Endothelial cell of umbilical vein (primary cell): ENCODE data around the gene HINT2. TPM values are rescaled to one million over a fixed set of nuclear protein-coding genes. Genes with fewer than 3 reads are reported as not detected.

ENCODE experiments used
- BruUV-seq: library from RNA; stranded (reverse); fragments of 400-500 nt; replicated peaks from 2 replicates; lab custom pipeline; 2021; lab: Mats Ljungman, UMichigan
- CTCF ChIA-PET: fragments of 300-600, 350-600 bp; sonication (Branson Sonifier 250); formaldehyde crosslinking; loops from one replicate; lab custom pipeline; 2021; ENCODE audit warnings: antibody characterized with exemption, inconsistent platforms; lab: Charles Lee
- POLR2A ChIA-PET: fragments of 300-600, 350-600 bp; sonication (Branson Sonifier 250); formaldehyde crosslinking; loops from one replicate; lab custom pipeline; 2021; ENCODE audit warnings: antibody characterized with exemption, inconsistent platforms; lab: Charles Lee
- DNase-seq: peaks from one replicate; pipeline ENCODE4 v3.0.0-alpha.2; 2011; ENCODE audit warnings: low read depth, low spot score
- FAIRE-seq: peaks from 2 replicates; lab custom pipeline; 2011; peaks lifted over from hg19 to GRCh38; lab: Jason Lieb, UNC
- H2AFZ ChIP-seq: 2 replicates; pipeline ENCODE4 v1.6.0; 2012; ENCODE audit warnings: low read depth, low read length, control low read depth, inconsistent platforms
- H3K27ac ChIP-seq: 2 replicates; pipeline ENCODE4 v1.5.1; 2011; ENCODE audit warnings: low read depth, mild to moderate bottlenecking, control low read depth, low read length, moderate library complexity; ENCODE audit not compliant: insufficient read depth
- H3K27me3 ChIP-seq, 2 experiments: 2 replicates each; pipeline versions ENCODE4 v1.6.0 to v1.6.1; 2011; ENCODE audit warnings: low read length in 2 of 2, mixed read lengths in 1 of 2; ENCODE audit not compliant: control insufficient read depth in 2 of 2, insufficient read depth in 2 of 2
- H3K36me3 ChIP-seq, 2 experiments: 2 replicates in 1 of 2; 3 replicates in 1 of 2; pipeline ENCODE4 v1.5.1; 2011; ENCODE audit warnings: low read length in 2 of 2, mild to moderate bottlenecking in 1 of 2, moderate library complexity in 1 of 2; ENCODE audit not compliant: control insufficient read depth in 2 of 2, insufficient read depth in 2 of 2; ENCODE audit errors: extremely low read depth in 1 of 2
- H3K4me1 ChIP-seq: 3 replicates; pipeline ENCODE4 v1.5.1; 2011; ENCODE audit warnings: mild to moderate bottlenecking, low read length; ENCODE audit not compliant: control insufficient read depth, insufficient read depth; ENCODE audit errors: extremely low read depth
- H3K4me2 ChIP-seq: 2 replicates; pipeline ENCODE4 v1.6.1; 2011; ENCODE audit warnings: low read length, control low read depth, mixed read lengths; ENCODE audit not compliant: insufficient read depth
- H3K4me3 ChIP-seq, 3 experiments: fragments of 200-600 bp in 1 of 3; sonication (generic), shearing (Covaris generic) in 1 of 3; replicated peaks in 1 of 3; 2 replicates each; pipeline ENCODE4 v1.5.1; 2011 to 2016; ENCODE audit warnings: control low read depth in 3 of 3, low read length in 3 of 3, mild to moderate bottlenecking in 2 of 3, inconsistent platforms in 1 of 3, low read depth in 1 of 3, moderate library complexity in 1 of 3; ENCODE audit not compliant: insufficient read depth in 1 of 3
- H3K79me2 ChIP-seq: 2 replicates; pipeline ENCODE4 v1.6.0; 2012; ENCODE audit warnings: low read length, inconsistent platforms; ENCODE audit not compliant: control insufficient read depth, insufficient read depth
- H3K9ac ChIP-seq: replicated peaks from 2 replicates; pipeline ENCODE3; 2011; ENCODE audit warnings: low read length, control low read depth; ENCODE audit not compliant: insufficient read depth; ENCODE audit errors: extremely low read depth
- H3K9me1 ChIP-seq: replicated peaks from 3 replicates; pipeline ENCODE4 v1.6.0; 2011; ENCODE audit warnings: mild to moderate bottlenecking, low read length; ENCODE audit not compliant: control insufficient read depth, insufficient read depth; ENCODE audit errors: extremely low read depth
- H3K9me3 ChIP-seq: replicated peaks from 2 replicates; pipeline ENCODE4 v1.5.1; 2012; ENCODE audit warnings: low read length, inconsistent platforms; ENCODE audit not compliant: control insufficient read depth, insufficient read depth
- H4K20me1 ChIP-seq: replicated peaks from 2 replicates; pipeline ENCODE3; 2011; ENCODE audit warnings: mild to moderate bottlenecking, low read length; ENCODE audit not compliant: control insufficient read depth, insufficient read depth; ENCODE audit errors: extremely low read depth
- CTCF ChIP-seq, 2 donors: IDR thresholded peaks; 1 replicate in 1 of 2; 2 replicates in 1 of 2; pipeline ENCODE4 v1.5.1; 2011; ENCODE audit warnings: low read length in 2 of 2, mild to moderate bottlenecking in 2 of 2, moderate library complexity in 2 of 2, control low read depth in 1 of 2, inconsistent platforms in 1 of 2, low read depth in 1 of 2; ENCODE audit not compliant: insufficient read depth in 1 of 2; ENCODE audit errors: extremely low read depth in 1 of 2
- EZH2 ChIP-seq: IDR thresholded peaks from 2 replicates; pipeline ENCODE4 v1.6.1; 2012; ENCODE audit warnings: borderline replicate concordance, low read depth, mild to moderate bottlenecking, moderate library complexity, low read length, inconsistent platforms; ENCODE audit not compliant: severe bottlenecking
- FOS ChIP-seq: IDR thresholded peaks from 2 replicates; pipeline ENCODE4 v1.6.1; 2011; ENCODE audit warnings: mild to moderate bottlenecking, low read length, moderate library complexity, borderline replicate concordance; ENCODE audit not compliant: insufficient read depth
- GATA2 ChIP-seq: IDR thresholded peaks from 2 replicates; pipeline ENCODE4 v1.7.0; 2011; ENCODE audit warnings: low read depth, mild to moderate bottlenecking, moderate library complexity, mixed read lengths, low read length; ENCODE audit not compliant: insufficient read length, insufficient read depth
- JUN ChIP-seq: IDR thresholded peaks from 2 replicates; pipeline ENCODE4 v1.6.1; 2011; ENCODE audit warnings: borderline replicate concordance, low read depth; ENCODE audit not compliant: insufficient read length, insufficient read depth
- MAX ChIP-seq: IDR thresholded peaks from 2 replicates; pipeline ENCODE4 v1.6.1; 2011; ENCODE audit not compliant: insufficient read depth, insufficient read length
- MYC ChIP-seq: IDR thresholded peaks from one replicate; pipeline ENCODE4 v1.6.1; 2011; ENCODE audit warnings: mild to moderate bottlenecking, low read depth, low read length
- POLR2A ChIP-seq: IDR thresholded peaks from 2 replicates; pipeline ENCODE4 v1.6.1; 2012; ENCODE audit warnings: low read depth, mild to moderate bottlenecking, control low read depth, low read length
- POLR2AphosphoS5 ChIP-seq: IDR thresholded peaks from 2 replicates; pipeline ENCODE4 v1.6.1; 2012; ENCODE audit warnings: low read depth, mild to moderate bottlenecking, control low read depth, low read length, moderate library complexity; ENCODE audit not compliant: insufficient read depth
- dilution Hi-C: fragments of 300-500 bp; cut with MboI; formaldehyde crosslinking; loops from one replicate; pipeline ENCODE4 v1.15.0; 2019; ENCODE audit warnings: low sequenced_read_pairs; ENCODE audit not compliant: extremely low pct_ligation_motif_present
- intact Hi-C: fragments of 100-400 bp; cut with micrococcal nuclease; formaldehyde crosslinking; loops from one replicate; pipeline ENCODE4 v1.10.0; 2022
- polyA plus RNA-seq, 4 experiments: library from polyadenylated mRNA; depleted of rRNA in 3 of 4; stranded (reverse) in 3 of 4; unstranded in 1 of 4; fragments of >200 nt; gene quantifications; 2 replicates each; pipeline versions ENCODE4 v1.2.1 to v1.2.3, GENCODE V29; 2011 to 2012; ENCODE audit warnings: missing spikeins in 1 of 4
- total RNA-seq: library from RNA; stranded (reverse); gene quantifications from 2 replicates; pipeline ENCODE4 v1.2.3, GENCODE V29; 2021

Gene HINT2
- total and polyA plus RNA-seq, 2 donors (not counting 3 experiments of a cell fraction or from before 2014, with no cell fraction given), result 27.2 to 42.1 TPM

- no peaks in the 10 kb centered on the region for H3K9me3 ChIP-seq
- no peak for TF ChIP-seq FOS
- TF ChIP-seq MYC, result no peak
- TF ChIP-seq JUN, result no peak
- no peak for TF ChIP-seq GATA2
- no peak for TF ChIP-seq MAX
- no peak for TF ChIP-seq POLR2AphosphoS5
- TF ChIP-seq EZH2, result no peak
- TF ChIP-seq POLR2A, result no peak
- TF ChIP-seq CTCF (IDR thresholded peaks at IDR 0.05; ENCODE audit: extremely low read depth in 1 of 2, insufficient read depth in 1 of 2, low read depth in 1 of 2, low read length in 2 of 2), result no peak
- no peak overlapping the region for H3K4me2 ChIP-seq
- peaks cover 7% of the 10 kb centered on the region for H3K79me2 ChIP-seq
- FAIRE-seq, result no peak
- no peaks in the 10 kb centered on the region for H4K20me1 ChIP-seq
- intact Hi-C loops, result no loop called here
- H2AFZ ChIP-seq, result no peak overlapping the region
- no peaks in the 10 kb centered on the region for H3K9me1 ChIP-seq
- H3K9ac ChIP-seq, result no peak overlapping the region
- POLR2A ChIA-PET, result interaction anchor here (2.5 kb wide), 1 partner anchor 41 kb away, joined by 9 read pairs; the partner anchor contains the start of genes GBA2 and RGP1
- H3K27ac ChIP-seq, result no peak overlapping the region
- no peak for DNase-seq
- H3K4me3 ChIP-seq, result no peak overlapping the region
- H3K4me1 ChIP-seq, result peaks cover 22% of the 10 kb centered on the region
- BruUV-seq, result no TSS peak
- CTCF ChIA-PET, result interaction anchor here (0.7 to 6.5 kb wide), 53 partner anchors 9 to 377 kb away, joined by 3 to 277 read pairs (median 10); partner anchors contain the start of genes CREB3, FAM221B, GBA2 and HINT2
- no peaks in the 10 kb centered on the region for H3K27me3 ChIP-seq
- dilution Hi-C loops, result no loop called here
- no peaks in the 10 kb centered on the region for H3K36me3 ChIP-seq
Measured at GRCh38 chr9:35789541-35789940, 25.3 kb downstream of the HINT2 start.
